Heart left ventricle (tissue), 16 donors: ENCODE data around the gene KRT6B. TPM values are rescaled to one million over a fixed set of nuclear protein-coding genes. Genes with fewer than 3 reads are reported as not detected.

ENCODE experiments used
- ATAC-seq, 4 donors: fragments of 200-7000 bp; cut with Tn5 transposase; one replicate each; pipeline ENCODE4 v1.9.1; 2020 to 2022; ENCODE audit warnings: moderate library complexity in 4 of 4, mild to moderate bottlenecking in 3 of 4, moderate number of reproducible peaks in 1 of 4
- DNase-seq, 5 donors: peaks; one replicate each; pipeline ENCODE4 v3.0.0-alpha.2; 2020
- H3K27ac ChIP-seq, 12 donors: fragments of 200-600 bp; sonication (generic) in 4 of 12; one replicate each; pipeline versions ENCODE4 v1.5.0 to v1.8.0; 2016 to 2022; ENCODE audit warnings: mild to moderate bottlenecking in 2 of 12
- H3K27me3 ChIP-seq, 9 donors: fragments of 200-600 bp; sonication (generic) in 2 of 9; one replicate each; pipeline versions ENCODE4 v1.5.1 to v1.8.0; 2016 to 2022; ENCODE audit warnings: mild to moderate bottlenecking in 3 of 9
- H3K36me3 ChIP-seq, 9 donors: fragments of 200-600 bp; sonication (generic) in 2 of 9; one replicate each; pipeline versions ENCODE4 v1.5.0 to v1.8.0; 2018 to 2022; ENCODE audit warnings: mild to moderate bottlenecking in 2 of 9
- H3K4me1 ChIP-seq, 12 donors: fragments of 200-600 bp; sonication (generic) in 4 of 12; one replicate each; pipeline versions ENCODE4 v1.5.0 to v1.8.0; 2016 to 2022; ENCODE audit warnings: mild to moderate bottlenecking in 3 of 12
- H3K4me3 ChIP-seq, 12 donors: fragments of 200-600 bp; sonication (generic) in 4 of 12; one replicate each; pipeline versions ENCODE4 v1.5.0 to v1.8.0; 2017 to 2022; ENCODE audit warnings: mild to moderate bottlenecking in 9 of 12, moderate library complexity in 4 of 12
- H3K9me3 ChIP-seq, 12 donors: fragments of 200-600 bp; sonication (generic) in 4 of 12; one replicate each; pipeline versions ENCODE4 v1.5.0 to v1.8.0; 2016 to 2022; ENCODE audit warnings: mild to moderate bottlenecking in 1 of 12
- CTCF ChIP-seq, 12 donors: fragments of 200-600 bp; sonication (generic) in 4 of 12; IDR thresholded peaks; one replicate each; pipeline versions ENCODE4 v1.5.0 to v1.8.0; 2018 to 2022; ENCODE audit warnings: antibody characterized with exemption in 12 of 12, mild to moderate bottlenecking in 5 of 12
- POLR2A ChIP-seq, 2 donors: fragments of 450-650 bp; IDR thresholded peaks; one replicate each; pipeline ENCODE4 v1.6.1; 2017; ENCODE audit warnings: antibody characterized with exemption in 2 of 2, mild to moderate bottlenecking in 2 of 2, moderate library complexity in 2 of 2
- WGBS, 4 donors: extraction: QIAGEN DNeasy Blood & Tissue Kit in 2 of 4; methylation state at CpG; one replicate each; pipeline versions ENCODE4 v1.1.5 to v1.1.7; 2013 to 2018; 5-methylcytosine and 5-hydroxymethylcytosine counted together
- intact Hi-C, 10 donors: fragments of 100-400 bp; cut with DNase I; formaldehyde crosslinking; loops; one replicate each; pipeline versions ENCODE4 v1.11.1 to v1.14.2; 2022
- polyA plus RNA-seq, 2 donors: library from polyadenylated mRNA; stranded (reverse); fragments of 200-250 nt; gene quantifications; one replicate each; pipeline ENCODE4 v1.2.3, GENCODE V29; 2013
- total RNA-seq, 9 donors: library from RNA; depleted of rRNA in 2 of 9; stranded (reverse); fragments of >200 nt in 2 of 9; fragmentation: NEBNext Ultra II Directional in 3 of 9; extraction: Animal tissue kit (Norgen Biotek cat#: 25700) in 3 of 9; gene quantifications; one replicate each; pipeline versions ENCODE4 v1.1.0 to v1.2.4, GENCODE V29; 2016 to 2023
- donor health status: ischemic (EF 13 %, LVEDD 7.1; RV severe dilation, severe dysfunction).
- donor health status: healthy with polysubstance abuse.
- donor health status: DM: no; HTN: yes; CAD: no.
- donor health status: DM: no; HTN: no; CAD: no.
- donor health status: ischemic (EF 25% LVEDD 6.9; RV normal size, moderate dysfunction).
- donor health status: ischemic (EF 25% LVEDD 5.7; RV mildly dilated, moderate dysfunction).
- donor health status: healthy.
- donor health status: DM: yes; HTN: yes; CAD: no.
- donor health status: ischemic (EF 35%, LVEDD 5.7; RV mildly dilated, moderate dysfunction).
- donor health status: nonischemic (EF 11% LVEDD 7.7; RV severe dilation, severe dysfunction).
- donor health status: DM: yes; HTN: yes; CAD: no.
- donor health status: PGD.
- donor health status: ischemic (EF 29% LVEDD 5.4; RV normal size, mild dysfunction).
- donor health status: nonischemic (EF 23%, LVEDD 6.1; RV moderate dilation, normal function).

Gene KRT6B
- total and polyA plus RNA-seq, 11 donors, result not detected

GRCh38 chr12:52446367-52447045, 5.4 kb downstream of the KRT6B start:
- no peak overlapping the region for H3K4me3 ChIP-seq
- H3K9me3 ChIP-seq, result no peaks in the 10 kb centered on the region
- WGBS, 4 donors, result 75 to 88% (median 83%) methylated on average over 6 of the region's 6 CpGs
- TF ChIP-seq CTCF (IDR thresholded peaks at IDR 0.05), result no peak
- no peak for TF ChIP-seq POLR2A (IDR thresholded peaks at IDR 0.05)
- H3K27ac ChIP-seq, result no peak overlapping the region
- DNase-seq (no peak), ATAC-seq (no peak)
- H3K36me3 ChIP-seq, result no peaks in the 10 kb centered on the region
- peaks cover 0 to 20% (median 2%) of the 10 kb centered on the region in 9 donors for H3K27me3 ChIP-seq
- no peaks in the 10 kb centered on the region for H3K4me1 ChIP-seq
- intact Hi-C loops, result no loop called here

GRCh38 chr12:52445876-52446275, 6.1 kb downstream of the KRT6B start:
- intact Hi-C loops, result no loop called here
- Histone ChIP-seq H3K36me3 (no peaks in the 10 kb centered on the region), H3K27ac (no peak overlapping the region), H3K4me3 (no peak overlapping the region), H3K4me1 (no peaks in the 10 kb centered on the region), H3K27me3 (peaks cover 0 to 22% (median 2%) of the 10 kb centered on the region in 9 donors), H3K9me3 (no peaks in the 10 kb centered on the region)
- no peak for ATAC-seq
- no peak for DNase-seq
- 60 to 76% (median 68%) methylated on average over 3 of the region's 3 CpGs for WGBS, 4 donors
- TF ChIP-seq POLR2A (IDR thresholded peaks at IDR 0.05) (no peak), CTCF (IDR thresholded peaks at IDR 0.05) (no peak)

- ATAC-seq (no peak), DNase-seq (no peak)
- intact Hi-C loops, result no loop called here
- TF ChIP-seq POLR2A (IDR thresholded peaks at IDR 0.05) (no peak), CTCF (IDR thresholded peaks at IDR 0.05) (no peak)
- Histone ChIP-seq H3K36me3 (no peaks in the 10 kb centered on the region), H3K4me1 (no peaks in the 10 kb centered on the region), H3K27me3 (peaks cover 0 to 22% (median 2%) of the 10 kb centered on the region in 9 donors), H3K9me3 (no peaks in the 10 kb centered on the region), H3K27ac (no peak overlapping the region), H3K4me3 (no peak overlapping the region)
- WGBS, 4 donors, result 74 to 76% (median 75%) methylated on average over 10 of the region's 10 CpGs
Observed at GRCh38 chr12:52444647-52445595, 7.0 kb downstream of the KRT6B start.

- intact Hi-C loops, result no loop called here
- no peak for DNase-seq
- Histone ChIP-seq H3K9me3 (no peaks in the 10 kb centered on the region), H3K4me1 (no peaks in the 10 kb centered on the region), H3K4me3 (no peak overlapping the region), H3K36me3 (no peaks in the 10 kb centered on the region), H3K27ac (no peak overlapping the region), H3K27me3 (peaks cover 0 to 22% (median 2%) of the 10 kb centered on the region in 9 donors)
- WGBS, 4 donors, result 80 to 89% (median 83%) methylated on average over 3 of the region's 3 CpGs
- ATAC-seq, result no peak
- TF ChIP-seq CTCF (IDR thresholded peaks at IDR 0.05) (no peak), POLR2A (IDR thresholded peaks at IDR 0.05) (no peak)
Observed at GRCh38 chr12:52443966-52444365, 8.0 kb downstream of the KRT6B start.
